Gastrocnemius medialis (tissue), 4 donors: ENCODE data around the gene FBXO42.

Experiments
- CTCF ChIP-seq, 5 experiments: fragments of 450-650 bp in 3 of 5; fragments of 200-600 bp in 2 of 5; sonication (generic) in 2 of 5; IDR thresholded peaks in 4 of 5; conservative IDR thresholded peaks in 1 of 5; 1 replicate in 4 of 5; 2 replicates in 1 of 5; pipeline ENCODE4 v1.5.1; 2016 to 2019; ENCODE audit warnings: antibody characterized with exemption in 5 of 5, mild to moderate bottlenecking in 3 of 5, moderate library complexity in 3 of 5
- POLR2A ChIP-seq, 2 donors: fragments of 450-650 bp; IDR thresholded peaks; one replicate each; pipeline ENCODE4 v1.6.1; 2017; ENCODE audit warnings: antibody characterized with exemption in 2 of 2, mild to moderate bottlenecking in 2 of 2, moderate library complexity in 2 of 2

DNA sequence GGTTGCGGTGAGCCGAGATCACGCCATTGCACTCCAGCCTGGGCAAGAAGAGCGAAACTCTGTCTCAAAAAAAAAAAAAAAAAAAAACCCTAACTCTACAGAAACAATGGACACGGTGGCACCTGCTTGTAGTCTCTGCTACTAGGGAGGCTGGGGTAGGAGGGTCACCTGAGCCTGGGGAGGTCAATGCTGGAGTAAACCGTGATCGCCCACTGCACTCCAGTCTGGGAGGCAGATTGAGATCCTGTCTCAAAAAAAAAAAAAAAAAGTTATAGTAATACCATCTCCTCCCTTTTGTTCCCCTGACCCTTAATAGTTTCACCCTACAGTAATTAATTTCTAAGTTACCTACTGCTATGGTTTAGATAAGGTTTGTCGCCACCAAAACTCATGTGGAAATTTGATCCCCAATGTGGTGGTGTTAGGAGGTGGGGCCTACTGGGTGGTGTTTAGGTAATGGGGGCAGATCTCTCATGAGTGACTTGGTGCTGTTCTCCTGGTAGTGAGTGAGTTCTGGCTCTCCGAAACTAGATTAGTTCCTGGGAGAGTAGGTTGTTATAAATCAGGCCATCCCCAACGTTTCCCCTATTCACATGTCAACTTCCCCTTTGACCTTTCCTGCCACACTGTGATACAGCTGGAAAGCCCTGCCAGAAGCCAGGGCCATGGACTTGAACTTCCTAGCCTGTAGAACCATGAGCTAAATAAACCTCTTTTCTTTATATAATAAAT, 9.8 kb downstream of the FBXO42 start:
- TF ChIP-seq POLR2A (IDR thresholded peaks at IDR 0.05) (no peak), CTCF (IDR thresholded peaks at IDR 0.05 in 4 of 5, conservative IDR thresholded peaks at IDR 0.05 in 1 of 5) (no peak)
